ENCODE results near the gene GSC2.

GSC2 gene

DNA sequence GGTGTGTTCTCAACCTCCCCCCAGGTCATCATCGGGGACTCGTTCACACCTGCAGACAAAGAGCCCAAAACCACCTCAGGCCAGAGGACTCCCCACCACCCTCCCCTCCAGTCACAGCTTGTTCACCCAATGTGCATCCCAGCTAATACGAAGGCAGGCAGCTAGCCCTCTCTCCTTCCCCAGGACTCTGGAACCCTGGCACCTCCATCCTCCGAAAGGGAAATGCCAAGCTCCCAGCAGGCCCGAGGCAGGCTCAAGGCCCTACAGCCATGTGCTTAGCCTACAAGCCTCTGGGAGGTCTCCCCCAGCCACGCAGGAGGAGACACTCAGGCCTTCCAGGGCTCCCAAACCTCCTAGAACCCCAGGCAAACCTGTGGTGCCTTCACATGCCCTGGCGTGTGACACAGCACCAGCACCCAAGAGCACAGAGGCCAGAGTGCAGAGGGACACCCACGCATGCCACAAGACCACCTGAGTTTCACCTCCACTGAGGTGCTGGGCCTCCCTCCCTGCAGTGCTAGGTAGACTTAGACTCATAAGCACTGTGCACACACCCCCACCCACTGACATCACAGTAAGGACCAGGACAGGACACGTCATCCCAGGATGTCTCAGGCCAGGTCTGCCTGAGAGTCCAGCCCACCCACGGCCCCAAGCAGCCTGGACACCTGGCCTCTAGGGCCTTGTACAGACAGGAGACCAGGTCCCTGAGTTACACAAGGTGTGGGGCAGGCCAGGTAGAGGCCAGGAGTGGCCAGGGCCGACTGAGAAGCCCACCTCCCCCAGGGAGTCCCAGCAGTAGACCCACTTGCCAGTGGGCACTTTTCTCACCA, 12.5 kb downstream of the GSC2 start:
- in situ Hi-C loops (cut with MboI; ENCODE audit: low sequenced_read_pairs) = no loop called here

- in situ Hi-C loops (cut with MboI; ENCODE audit: low sequenced_read_pairs) = no loop called here
These were observed 13.2 kb downstream of the GSC2 start for GRCh38 chr22:19136915-19137314.

- in situ Hi-C loops (cut with MboI; ENCODE audit: low sequenced_read_pairs) = no loop called here
These were observed 15.2 kb downstream of the GSC2 start for GRCh38 chr22:19134874-19135273.

DNA sequence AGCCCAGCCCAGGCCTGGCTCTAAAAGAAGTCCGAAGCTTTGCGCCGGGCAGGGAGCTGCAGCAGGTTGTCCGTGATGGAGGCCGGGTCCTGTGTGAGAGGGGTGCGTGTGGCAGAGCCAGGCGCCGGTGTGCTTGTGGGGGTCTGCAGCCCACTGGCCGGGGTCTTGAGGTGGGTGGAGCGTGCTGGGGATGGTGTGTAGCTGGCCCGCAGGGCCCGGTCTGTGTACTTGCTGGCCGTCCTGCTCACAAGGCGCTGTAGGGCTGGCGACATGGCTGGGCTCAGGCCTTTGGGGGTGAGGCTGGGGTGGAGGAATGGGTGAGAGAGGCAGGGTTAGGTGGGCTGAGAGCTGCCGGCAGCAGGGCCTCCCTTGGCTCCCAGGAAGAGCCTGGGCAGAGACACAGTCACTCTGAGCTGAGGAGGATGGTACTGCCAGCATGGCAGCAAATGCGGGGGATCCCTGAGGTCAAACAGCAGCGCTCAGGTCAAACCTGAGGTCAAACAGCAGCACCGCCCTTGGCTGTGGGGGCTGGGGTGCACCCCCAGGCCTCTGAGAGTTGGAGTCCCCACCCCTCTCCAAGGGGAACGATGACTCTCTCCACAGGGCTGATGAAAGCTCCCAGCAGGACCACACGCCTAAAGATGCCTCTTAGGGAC, 15.8 kb downstream of the GSC2 start:
- in situ Hi-C loops (cut with MboI; ENCODE audit: low sequenced_read_pairs) = no loop called here

DNA sequence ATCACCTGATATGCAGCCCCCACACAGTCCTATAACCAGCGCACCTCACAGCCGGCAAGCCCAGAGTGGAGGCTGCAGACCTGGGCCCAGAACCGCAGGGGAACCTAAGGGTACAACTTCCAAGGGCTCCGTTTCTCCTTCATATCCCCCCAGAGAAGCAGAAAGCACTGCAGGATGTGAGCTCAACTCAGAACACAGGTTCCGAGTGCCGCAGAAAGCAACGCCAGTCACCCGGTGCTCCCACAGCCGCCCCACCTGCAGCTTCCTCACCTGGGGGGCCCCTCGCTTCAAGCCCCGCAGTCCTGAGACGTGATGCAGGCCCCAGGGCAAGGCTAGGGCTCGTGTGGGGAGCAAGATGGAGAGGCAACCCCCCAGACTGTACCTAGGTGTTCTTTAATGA, 16.5 kb downstream of the GSC2 start:
- in situ Hi-C loops (cut with MboI; ENCODE audit: low sequenced_read_pairs) = no loop called here

GRCh38 chr22:19132693-19133400, 17.2 kb downstream of the GSC2 start:
- in situ Hi-C loops (cut with MboI; ENCODE audit: low sequenced_read_pairs) = no loop called here

DNA sequence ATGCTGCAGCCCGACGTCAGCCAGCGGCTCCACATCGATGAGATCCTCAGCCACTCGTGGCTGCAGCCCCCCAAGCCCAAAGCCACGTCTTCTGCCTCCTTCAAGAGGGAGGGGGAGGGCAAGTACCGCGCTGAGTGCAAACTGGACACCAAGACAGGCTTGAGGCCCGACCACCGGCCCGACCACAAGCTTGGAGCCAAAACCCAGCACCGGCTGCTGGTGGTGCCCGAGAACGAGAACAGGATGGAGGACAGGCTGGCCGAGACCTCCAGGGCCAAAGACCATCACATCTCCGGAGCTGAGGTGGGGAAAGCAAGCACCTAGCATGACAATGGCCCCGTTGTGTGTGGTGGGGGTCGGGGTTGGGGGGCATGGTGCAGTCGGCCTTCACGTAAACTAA, 17.9 kb downstream of the GSC2 start:
- in situ Hi-C loops (cut with MboI; ENCODE audit: low sequenced_read_pairs) = no loop called here

DNA sequence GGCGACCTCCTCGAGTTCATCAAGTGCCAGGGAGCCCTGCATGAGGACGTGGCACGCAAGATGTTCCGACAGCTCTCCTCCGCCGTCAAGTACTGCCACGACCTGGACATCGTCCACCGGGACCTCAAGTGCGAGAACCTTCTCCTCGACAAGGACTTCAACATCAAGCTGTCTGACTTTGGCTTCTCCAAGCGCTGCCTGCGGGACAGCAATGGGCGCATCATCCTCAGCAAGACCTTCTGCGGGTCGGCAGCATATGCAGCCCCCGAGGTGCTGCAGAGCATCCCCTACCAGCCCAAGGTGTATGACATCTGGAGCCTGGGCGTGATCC, 18.4 kb downstream of the GSC2 start:
- in situ Hi-C loops (cut with MboI; ENCODE audit: low sequenced_read_pairs) = no loop called here

DNA sequence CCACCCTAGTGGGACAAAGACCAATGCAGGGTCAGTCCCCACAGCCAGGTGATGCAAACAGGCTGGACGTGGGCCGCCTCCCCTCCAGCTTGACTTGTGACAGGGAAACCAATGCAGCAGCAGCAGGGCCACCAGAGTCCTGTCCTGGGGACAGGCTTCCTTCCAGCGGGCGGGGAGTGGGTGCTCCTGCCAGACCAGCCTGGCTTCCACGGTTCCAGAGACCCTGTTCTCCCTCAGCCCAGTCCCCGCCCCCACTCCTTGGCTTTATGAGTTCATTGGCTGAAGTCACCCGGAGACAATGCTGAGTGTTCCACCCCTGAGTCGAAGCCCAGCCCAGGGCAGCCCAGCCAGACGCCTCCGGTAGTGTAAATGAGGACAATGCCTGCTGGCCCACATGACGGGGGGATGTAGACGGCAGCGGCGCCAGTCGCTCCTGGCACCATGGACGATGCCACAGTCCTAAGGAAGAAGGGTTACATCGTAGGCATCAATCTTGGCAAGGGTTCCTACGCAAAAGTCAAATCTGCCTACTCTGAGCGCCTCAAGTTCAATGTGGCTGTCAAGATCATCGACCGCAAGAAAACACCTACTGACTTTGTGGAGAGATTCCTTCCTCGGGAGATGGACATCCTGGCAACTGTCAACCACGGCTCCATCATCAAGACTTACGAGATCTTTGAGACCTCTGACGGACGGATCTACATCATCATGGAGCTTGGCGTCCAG, 19.0 kb downstream of the GSC2 start, which contains the start of gene TSSK2:
Gene TSSK2, plus strand, starts transcription at position 350 of the 726 bp plus-strand sequence. Its CDS starts 92 bp downstream, at position 442.
- in situ Hi-C loops (cut with MboI; ENCODE audit: low sequenced_read_pairs) = no loop called here

- in situ Hi-C loops (cut with MboI; ENCODE audit: low sequenced_read_pairs) = no loop called here
These were observed 20.2 kb downstream of the GSC2 start for GRCh38 chr22:19129871-19130270.

- in situ Hi-C loops (cut with MboI; ENCODE audit: low sequenced_read_pairs) = no loop called here
These were observed 21.0 kb downstream of the GSC2 start for GRCh38 chr22:19128946-19129727.

GRCh38 chr22:19128009-19128401, 22.1 kb downstream of the GSC2 start:
- in situ Hi-C loops (cut with MboI; ENCODE audit: low sequenced_read_pairs) = no loop called here

DNA sequence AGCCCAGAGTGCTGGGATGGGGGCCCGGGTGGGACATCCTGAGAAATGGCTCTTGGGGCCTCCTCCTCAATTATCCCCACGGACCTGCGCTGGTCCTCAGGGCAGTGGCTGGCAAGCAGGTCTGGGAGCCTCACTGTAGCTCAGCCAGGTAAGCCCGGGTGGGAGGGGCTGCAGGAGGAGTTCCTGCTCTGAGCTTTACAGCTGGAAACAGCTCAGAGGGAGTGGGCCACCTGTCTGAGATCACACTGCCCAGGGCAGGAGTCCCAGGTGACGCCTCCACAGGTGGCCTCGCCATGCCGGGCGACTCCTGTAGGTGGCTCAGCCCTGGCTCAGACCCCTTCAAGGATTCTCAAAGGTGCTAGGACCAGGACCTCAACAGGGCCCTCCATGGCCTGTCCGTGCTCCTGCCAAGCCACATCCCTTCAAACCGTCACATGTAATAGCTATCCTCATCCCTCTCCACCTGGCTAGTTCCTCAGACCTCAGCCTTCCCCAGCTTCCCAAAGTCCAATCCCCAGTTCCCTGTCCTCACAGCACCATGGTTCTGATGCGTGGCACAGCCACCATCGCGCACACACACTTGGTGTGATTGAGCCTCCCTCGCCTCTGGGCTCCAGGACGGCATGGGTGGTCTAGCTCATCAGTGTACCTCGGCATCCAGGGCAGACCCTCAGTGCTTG, 22.6 kb downstream of the GSC2 start:
- in situ Hi-C loops (cut with MboI; ENCODE audit: low sequenced_read_pairs) = no loop called here

- in situ Hi-C loops (cut with MboI; ENCODE audit: low sequenced_read_pairs) = no loop called here
These were observed 23.5 kb downstream of the GSC2 start for GRCh38 chr22:19126309-19127273.

DNA sequence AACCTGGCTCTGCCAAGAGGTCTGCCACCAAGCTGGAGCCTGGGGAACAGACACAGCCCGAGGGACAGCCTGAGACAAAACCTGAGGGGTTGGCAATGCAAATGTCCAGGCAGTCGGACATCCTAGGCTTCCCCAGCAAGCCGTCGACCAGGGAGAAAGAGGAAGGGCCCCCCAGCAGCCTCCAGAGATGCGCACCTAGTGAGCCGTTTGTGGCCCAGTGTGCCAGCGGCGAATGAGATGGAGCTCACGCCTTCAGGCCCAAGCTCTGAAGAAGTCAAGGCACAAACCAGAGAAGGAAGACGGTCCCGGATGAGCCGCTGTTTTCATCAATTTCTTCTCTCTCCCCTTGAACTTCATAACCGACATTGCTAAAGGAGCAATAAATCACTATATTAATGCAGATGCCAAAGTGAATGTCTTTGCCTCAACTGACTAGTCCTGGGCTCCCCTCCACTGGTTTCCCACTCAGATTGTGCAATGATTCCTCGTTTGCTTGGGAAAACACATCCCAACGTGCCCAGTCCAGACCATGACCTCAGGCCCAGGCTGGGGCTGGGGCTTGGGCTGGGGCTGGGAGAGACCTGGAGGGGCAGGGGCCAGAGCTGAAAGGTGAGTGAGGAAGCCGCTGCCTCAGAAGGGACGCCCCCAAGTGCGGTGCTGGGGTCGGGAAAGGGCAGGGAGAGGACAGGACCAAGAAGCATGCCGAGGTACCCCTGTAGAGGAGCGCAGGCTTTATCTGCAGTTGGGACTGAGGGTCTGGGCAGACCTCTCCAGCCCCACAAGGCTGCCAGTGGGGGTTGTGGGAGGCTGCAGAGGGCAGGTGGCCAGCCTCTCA, 24.4 kb downstream of the GSC2 start:
- in situ Hi-C loops (cut with MboI; ENCODE audit: low sequenced_read_pairs) = no loop called here

- in situ Hi-C loops (cut with MboI; ENCODE audit: low sequenced_read_pairs) = no loop called here
These were observed 25.1 kb downstream of the GSC2 start for GRCh38 chr22:19125011-19125410.

DNA sequence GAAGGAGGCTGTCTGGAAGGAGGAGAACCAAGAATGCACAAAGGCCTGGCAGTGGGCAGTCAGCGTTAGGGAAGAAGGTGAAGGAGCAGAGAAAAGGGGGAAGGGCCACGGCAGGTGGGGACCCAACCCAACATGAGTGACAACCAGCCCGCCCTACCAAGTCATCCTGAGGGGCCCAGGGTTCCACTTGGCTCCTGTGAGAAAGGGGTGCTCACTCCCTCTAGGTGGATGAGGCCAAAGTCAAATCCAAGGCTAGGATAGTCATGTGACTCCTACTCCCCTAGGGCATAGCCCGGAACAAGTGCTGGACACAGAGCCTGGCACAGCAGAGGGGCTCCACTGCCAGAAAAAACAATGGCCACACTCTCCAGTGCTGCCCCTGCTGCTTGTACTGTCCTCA, 25.7 kb downstream of the GSC2 start:
- in situ Hi-C loops (cut with MboI; ENCODE audit: low sequenced_read_pairs) = no loop called here

GRCh38 chr22:19123936-19124335, 26.2 kb downstream of the GSC2 start:
- in situ Hi-C loops (cut with MboI; ENCODE audit: low sequenced_read_pairs) = no loop called here
